ENCODE data around the gene TYMS. TPM values are rescaled to one million over a fixed set of nuclear protein-coding genes. Genes with fewer than 3 reads are reported as not detected.

Gene TYMS
- total RNA-seq, 2 experiments from 2014 or later = 324 to 329 TPM

GRCh38 chr18:676736-677135 lies 19.3 kb downstream of the TYMS start:
- Mint-ChIP-seq H3K36me3 (ENCODE audit: low read depth) (peaks cover 71% of the 10 kb centered on the region), H3K4me1 (ENCODE audit: low read depth) (peaks cover 4% of the 10 kb centered on the region), H3K4me3 (no peak overlapping the region), H3K27me3 (no peaks in the 10 kb centered on the region), H3K9me3 (no peaks in the 10 kb centered on the region), H3K27ac (no peak overlapping the region)
- POLR2A ChIA-PET = interaction anchor here (0.6 to 1.2 kb wide), 4 partner anchors 8 to 38 kb away, joined by 3 to 7 read pairs (median 4); no protein-coding TSS in a partner anchor
- TF ChIP-seq CTCF (IDR thresholded peaks at IDR 0.05) = no peak
- CTCF ChIA-PET = no interaction called here
- no peak for DNase-seq
- intact Hi-C loops (cut with micrococcal nuclease) = no loop called here
- no peak for ATAC-seq

- POLR2A ChIA-PET = interaction anchor here (0.6 to 1.2 kb wide), 4 partner anchors 9 to 38 kb away, joined by 3 to 7 read pairs (median 4); no protein-coding TSS in a partner anchor
- Mint-ChIP-seq H3K27ac (no peak overlapping the region), H3K27me3 (no peaks in the 10 kb centered on the region), H3K4me3 (no peak overlapping the region), H3K9me3 (no peaks in the 10 kb centered on the region), H3K36me3 (ENCODE audit: low read depth) (peaks cover 74% of the 10 kb centered on the region), H3K4me1 (ENCODE audit: low read depth) (peaks cover 8% of the 10 kb centered on the region)
- TF ChIP-seq CTCF (IDR thresholded peaks at IDR 0.05) = no peak
- DNase-seq (no peak), ATAC-seq (no peak)
- intact Hi-C loops (cut with micrococcal nuclease) = no loop called here
- CTCF ChIA-PET = interaction anchor here (1.3 kb wide), 1 partner anchor 154 kb away, joined by 4 read pairs; no protein-coding TSS in a partner anchor
These were observed 19.7 kb downstream of the TYMS start for GRCh38 chr18:677145-677544.

- H3K36me3 Mint-ChIP-seq (ENCODE audit: low read depth) = peaks cover 72% of the 10 kb centered on the region
- H3K27ac Mint-ChIP-seq = no peak overlapping the region
- H3K27me3 Mint-ChIP-seq = no peaks in the 10 kb centered on the region
- ATAC-seq = no peak
- intact Hi-C loops (cut with micrococcal nuclease) = no loop called here
- no peak overlapping the region for H3K4me3 Mint-ChIP-seq
- ChIA-PET CTCF (interaction anchor here (1.0 to 1.3 kb wide), 2 partner anchors 50 to 153 kb away, joined by 4 read pairs; no protein-coding TSS in a partner anchor), POLR2A (interaction anchor here (0.6 to 2.1 kb wide), 4 partner anchors 10 to 23 kb away, joined by 3 to 7 read pairs (median 4); no protein-coding TSS in a partner anchor)
- no peaks in the 10 kb centered on the region for H3K9me3 Mint-ChIP-seq
- DNase-seq = no peak
- H3K4me1 Mint-ChIP-seq (ENCODE audit: low read depth) = peaks cover 14% of the 10 kb centered on the region
- no peak for TF ChIP-seq CTCF (IDR thresholded peaks at IDR 0.05)
These were observed 20.5 kb downstream of the TYMS start for GRCh38 chr18:677951-678381.

- ATAC-seq (no peak), DNase-seq (no peak)
- intact Hi-C loops (cut with micrococcal nuclease) = no loop called here
- TF ChIP-seq CTCF (IDR thresholded peaks at IDR 0.05) = no peak
- Mint-ChIP-seq H3K4me1 (ENCODE audit: low read depth) (peaks cover 20% of the 10 kb centered on the region), H3K36me3 (ENCODE audit: low read depth) (peaks cover 77% of the 10 kb centered on the region), H3K9me3 (no peaks in the 10 kb centered on the region), H3K4me3 (no peak overlapping the region), H3K27ac (no peak overlapping the region), H3K27me3 (no peaks in the 10 kb centered on the region)
- POLR2A ChIA-PET = interaction anchor here (0.9 to 2.1 kb wide), 4 partner anchors 11 to 152 kb away, joined by 3 to 7 read pairs (median 4); no protein-coding TSS in a partner anchor
- CTCF ChIA-PET = interaction anchor here (1.0 to 1.3 kb wide), 3 partner anchors 51 to 160 kb away, joined by 3 to 4 read pairs (median 4); no protein-coding TSS in a partner anchor
These were observed 21.2 kb downstream of the TYMS start for GRCh38 chr18:678482-679182.

- Mint-ChIP-seq H3K27ac (no peak overlapping the region), H3K27me3 (no peaks in the 10 kb centered on the region), H3K4me3 (no peak overlapping the region), H3K36me3 (ENCODE audit: low read depth) (peaks cover 73% of the 10 kb centered on the region), H3K9me3 (no peaks in the 10 kb centered on the region), H3K4me1 (ENCODE audit: low read depth) (peaks cover 20% of the 10 kb centered on the region)
- no peak for DNase-seq
- ChIA-PET CTCF (interaction anchor here (1.2 kb wide), 1 partner anchor 159 kb away, joined by 3 read pairs; no protein-coding TSS in a partner anchor), POLR2A (interaction anchor here (0.9 to 2.1 kb wide), 4 partner anchors 9 to 151 kb away, joined by 3 to 7 read pairs (median 6); no protein-coding TSS in a partner anchor)
- TF ChIP-seq CTCF (IDR thresholded peaks at IDR 0.05) = no peak
- no peak for ATAC-seq
- intact Hi-C loops (cut with micrococcal nuclease) = no loop called here
These were observed 22.1 kb downstream of the TYMS start for GRCh38 chr18:679516-679915.
